ENCODE data around the gene CCDC71. TPM values are rescaled to one million over a fixed set of nuclear protein-coding genes. Genes with fewer than 3 reads are reported as not detected.
A peak's percentile ranks its signal among the peaks of the same experiment; 100 is the strongest.

Gene CCDC71
- total and polyA plus RNA-seq, 2 of the 13 experiments (the other 11 are each of a cell fraction or from before 2014, with no cell fraction given): 9.7 to 14.3 TPM

GRCh38 chr3:49165771-49166751 lies at the start of gene CCDC71 (continued):
- TF ChIP-seq UBTF (CRISPR knock-in tag; IDR thresholded peaks at IDR 0.05): 0 out of 2 replicates have a peak, but pooled peaks have one; percentile 9
- peak; percentile 40; the same call in 1 of the 2 replicates for TF ChIP-seq ZXDC (CRISPR knock-in tag; IDR thresholded peaks at IDR 0.05)
- peak; percentile 15; the same call in 1 of the 2 replicates for TF ChIP-seq ZNF766 (CRISPR knock-in tag; IDR thresholded peaks at IDR 0.05; ENCODE audit: borderline replicate concordance)
- peak; percentile 66; the same call in 1 of the 2 replicates for TF ChIP-seq POGZ (CRISPR knock-in tag; IDR thresholded peaks at IDR 0.05)
- peak; percentile 63 for TF ChIP-seq ZNF343 (CRISPR knock-in tag; IDR thresholded peaks at IDR 0.05)
- TF ChIP-seq ZIK1 (CRISPR knock-in tag; IDR thresholded peaks at IDR 0.05; ENCODE audit: borderline replicate concordance, low read depth): no peak
- TF ChIP-seq ZNF280B (CRISPR knock-in tag; IDR thresholded peaks at IDR 0.05; ENCODE audit: borderline replicate concordance): 0 out of 2 replicates have a peak, but pooled peaks have one; percentile 37
- peak; percentile 75; the same call in 1 of the 2 replicates for TF ChIP-seq ZNF788 (CRISPR knock-in tag; IDR thresholded peaks at IDR 0.05; ENCODE audit: borderline replicate concordance)
- no peak for TF ChIP-seq ZNF556 (CRISPR knock-in tag; IDR thresholded peaks at IDR 0.05; ENCODE audit: borderline replicate concordance)
- peak; percentile 63; the same call in 1 of the 2 replicates for TF ChIP-seq ZFY (CRISPR knock-in tag; IDR thresholded peaks at IDR 0.05)
- TF ChIP-seq IRF2 (CRISPR knock-in tag; IDR thresholded peaks at IDR 0.05): 0 out of 2 replicates have a peak, but pooled peaks have one; percentile 43
- TF ChIP-seq DMAP1 (CRISPR knock-in tag; IDR thresholded peaks at IDR 0.05): peak; percentile 79
- no peak for TF ChIP-seq GPN1 (CRISPR knock-in tag; IDR thresholded peaks at IDR 0.05; ENCODE audit: borderline replicate concordance)
- TF ChIP-seq ZNF160 (CRISPR knock-in tag; IDR thresholded peaks at IDR 0.05): 0 out of 2 replicates have a peak, but pooled peaks have one; percentile 7

Measured in HepG2 (cell line).